Posterior cingulate gyrus (tissue), 11 donors: ENCODE data around the gene VAPB.
"Not testable (repeated sequence)": the region's sequence is repeated elsewhere in the genome, so short reads cannot be mapped to it uniquely, and the experiment has no call there.

Experiments used
- DNase-seq, 10 donors: peaks; one replicate each; pipeline versions ENCODE4 v3.0.0 to v3.0.0-alpha.2; 2020 to 2021; ENCODE audit warnings: mixed read lengths in 3 of 10
- intact Hi-C: fragments of 100-400 bp; cut with DNase I; formaldehyde crosslinking; loops from one replicate; pipeline ENCODE4 v1.15.1; 2023

Gene VAPB

GRCh38 chr20:58405504-58406291, 16.7 kb downstream of the VAPB start:
- intact Hi-C loops, result no loop called here
- no peak for DNase-seq

GRCh38 chr20:58406422-58407001, 17.5 kb downstream of the VAPB start:
- intact Hi-C loops, result no loop called here
- no peak for DNase-seq

GRCh38 chr20:58407201-58407873, 18.3 kb downstream of the VAPB start:
- intact Hi-C loops, result no loop called here
- no peak for DNase-seq

DNA sequence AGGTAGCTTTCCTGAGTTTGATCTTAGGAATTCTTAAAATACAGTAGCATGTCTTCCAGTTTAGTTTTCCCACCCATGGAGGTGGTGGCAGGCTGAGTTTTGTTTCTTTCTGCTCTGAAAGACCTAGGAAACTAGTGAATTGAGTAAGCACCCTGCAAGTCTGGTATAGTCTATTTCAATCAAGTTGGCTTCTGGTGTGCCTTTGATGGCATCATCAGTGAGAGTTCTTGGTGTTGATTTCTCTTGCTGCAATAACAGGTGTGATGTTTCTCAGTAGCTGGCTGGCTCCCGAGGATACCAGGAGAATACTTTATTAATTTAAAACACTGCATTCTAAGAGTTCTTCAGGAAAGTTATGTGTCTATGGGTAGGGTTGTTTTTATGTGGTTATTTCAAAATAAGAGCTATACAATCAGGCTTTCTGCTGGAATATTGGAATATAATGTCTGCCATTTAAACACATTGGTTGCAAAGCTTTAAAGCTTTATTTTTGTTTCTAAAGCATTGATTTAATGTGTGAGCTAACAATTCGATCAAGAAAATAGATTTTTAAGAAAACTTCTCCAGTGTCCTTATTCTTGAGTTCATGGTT, 19.0 kb downstream of the VAPB start:
- DNase-seq, result no peak

DNA sequence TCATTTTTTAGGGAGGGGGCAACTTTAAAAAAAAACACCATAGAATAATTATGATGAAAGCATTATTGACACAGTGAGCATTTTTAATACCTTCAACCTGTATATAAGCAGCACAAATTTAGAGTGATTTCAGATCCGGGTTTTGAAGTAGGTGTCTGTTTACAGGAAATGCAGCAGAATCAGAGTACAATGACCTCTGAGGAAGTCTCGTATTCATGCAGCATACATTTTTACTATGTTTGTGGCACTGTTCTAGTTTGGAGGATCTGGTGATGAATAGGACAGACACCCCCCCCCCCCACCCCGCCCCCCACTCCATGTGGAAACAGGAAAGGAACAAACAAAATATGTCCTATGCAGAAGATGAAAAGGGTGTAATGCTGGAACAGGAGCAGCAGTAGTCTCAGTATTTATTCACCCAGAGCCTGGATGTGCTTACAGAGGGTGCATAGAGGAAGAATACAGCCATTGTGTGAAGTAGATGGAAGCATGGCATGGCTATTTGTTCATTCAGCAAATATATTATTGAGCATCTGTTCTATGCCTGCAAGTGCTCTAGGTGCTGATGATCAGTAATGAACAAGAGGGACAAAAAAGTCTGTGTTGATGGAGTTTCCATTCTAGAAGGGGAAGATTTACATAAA, 19.7 kb downstream of the VAPB start:
- intact Hi-C loops, result no loop called here
- no peak for DNase-seq

More for the DNA sequence above, 19.0 kb downstream of the VAPB start:
- intact Hi-C loops, result no loop called here

- DNase-seq, intact Hi-C loops: not testable (repeated sequence)
These were observed 25.2 kb downstream of the VAPB start for GRCh38 chr20:58414216-58414615.

GRCh38 chr20:58414786-58415185, 25.8 kb downstream of the VAPB start:
- DNase-seq, intact Hi-C loops: not testable (repeated sequence)

DNA sequence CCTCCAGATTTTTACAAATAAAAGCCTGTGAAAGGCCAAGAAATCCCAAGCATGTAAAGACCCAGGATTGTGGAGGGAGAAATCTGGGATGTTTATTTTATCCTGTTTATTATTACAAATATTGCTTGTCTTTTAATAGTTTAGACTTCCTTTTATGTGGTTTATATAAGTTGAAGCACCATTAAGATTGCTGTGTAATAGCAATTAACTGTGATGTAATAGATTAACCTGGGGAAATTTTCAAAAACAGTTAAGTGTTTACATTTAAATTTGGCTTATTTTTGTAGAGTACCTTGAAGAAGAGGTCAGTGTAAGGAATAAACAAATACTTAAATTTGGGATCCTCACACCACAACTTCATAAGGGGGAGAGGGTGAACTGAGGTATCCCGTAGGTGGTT, 27.0 kb downstream of the VAPB start:
- DNase-seq, result no peak
- intact Hi-C loops, result no loop called here

DNA sequence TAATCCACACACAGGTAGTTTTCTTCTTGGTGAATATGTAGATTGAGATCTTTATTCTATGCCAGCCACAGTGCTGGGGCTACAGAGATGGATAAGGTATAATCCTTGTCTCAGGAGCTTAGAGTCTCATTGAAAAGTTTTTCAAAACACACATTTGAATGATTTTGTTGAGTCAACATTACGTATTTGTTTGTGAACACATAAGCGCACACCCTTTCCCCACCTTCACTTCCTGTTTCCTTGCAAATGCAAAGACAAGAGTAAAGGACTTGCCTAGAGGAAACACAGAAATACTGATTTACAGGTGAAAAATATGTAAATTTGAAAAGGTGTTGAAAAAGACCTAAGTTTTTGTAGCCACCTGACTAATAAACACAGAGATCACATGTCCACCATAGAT, 27.8 kb downstream of the VAPB start:
- intact Hi-C loops, result no loop called here
- DNase-seq, result no peak

DNA sequence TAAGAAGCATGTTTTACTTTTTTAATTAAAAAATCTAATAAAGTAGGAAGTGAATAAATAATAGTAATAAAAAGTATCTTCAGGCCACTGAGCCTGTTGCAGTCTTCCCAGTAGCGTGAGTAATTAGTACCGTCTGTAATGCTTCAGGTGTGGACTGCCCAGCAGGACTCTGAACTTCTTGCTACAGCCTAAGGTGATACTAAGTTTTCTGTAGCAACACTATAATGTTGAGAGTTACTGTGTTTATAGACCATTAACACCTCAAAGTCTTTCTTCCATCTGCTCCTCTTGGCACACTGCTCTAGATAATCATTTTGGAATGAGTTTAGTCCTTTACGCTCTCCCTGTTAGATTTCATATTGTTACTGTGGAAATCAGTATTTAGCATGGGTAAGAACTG, 28.4 kb downstream of the VAPB start:
- no peak for DNase-seq
- intact Hi-C loops, result no loop called here

- intact Hi-C loops, result no loop called here
- no peak for DNase-seq
These were observed 30.1 kb downstream of the VAPB start for GRCh38 chr20:58418949-58419748.

DNA sequence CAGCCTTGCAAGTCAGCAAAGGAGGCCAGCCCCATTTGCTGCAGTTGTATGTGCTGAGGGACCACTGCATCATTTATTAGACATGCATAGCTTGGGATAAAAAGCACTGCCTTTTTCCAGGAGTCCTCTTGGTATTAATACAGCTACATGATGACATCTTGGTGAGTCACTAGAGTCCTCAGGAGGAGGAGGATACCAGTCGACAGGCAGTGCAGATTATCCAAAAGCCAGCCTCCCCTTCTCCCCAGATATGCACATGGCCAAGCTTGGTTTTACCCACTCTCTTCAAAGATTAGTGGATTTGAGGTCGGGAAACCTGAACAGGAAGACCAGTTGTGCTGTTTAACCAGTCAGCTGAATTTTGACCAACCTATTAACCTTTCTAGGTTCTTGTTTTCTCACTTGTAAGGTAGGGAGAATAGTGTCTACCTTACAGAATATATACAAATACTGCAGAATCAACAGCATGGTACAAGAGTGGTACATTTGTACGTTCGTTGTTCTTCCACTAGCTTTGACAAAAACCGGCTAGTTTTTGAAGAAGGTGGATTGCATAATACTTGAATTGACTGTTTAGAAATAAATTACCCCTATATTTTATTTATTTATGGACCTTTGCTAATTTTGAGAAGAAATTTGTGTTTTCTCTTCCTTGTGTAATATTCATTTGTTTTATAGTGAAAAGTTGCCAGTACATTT, 31.9 kb downstream of the VAPB start:
- intact Hi-C loops, result no loop called here
- no peak for DNase-seq

- DNase-seq, result no peak
- intact Hi-C loops, result no loop called here
These were observed 32.4 kb downstream of the VAPB start for GRCh38 chr20:58421497-58421850.

- intact Hi-C loops, result no loop called here
- DNase-seq, result no peak
These were observed 35.4 kb downstream of the VAPB start for GRCh38 chr20:58424218-58424969.

DNA sequence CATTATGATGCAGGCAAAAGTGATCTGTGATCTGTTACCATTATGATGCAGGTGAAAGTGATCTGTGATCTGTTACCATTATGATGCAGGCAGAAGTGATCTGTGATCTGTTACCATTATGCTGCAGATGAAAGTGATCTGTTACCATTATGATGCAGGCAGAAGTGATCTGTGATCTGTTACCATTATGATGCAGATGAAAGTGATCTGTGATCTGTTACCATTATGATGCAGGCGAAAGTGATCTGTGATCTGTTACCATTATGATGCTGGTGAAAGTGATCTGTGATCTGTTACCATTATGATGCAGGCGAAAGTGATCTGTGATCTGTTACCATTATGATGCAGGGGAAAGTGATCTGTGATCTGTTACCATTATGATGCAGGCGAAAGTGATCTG, 38.5 kb downstream of the VAPB start:
- DNase-seq, intact Hi-C loops: not testable (repeated sequence)

GRCh38 chr20:58428364-58428763, 39.3 kb downstream of the VAPB start:
- no peak for DNase-seq
- intact Hi-C loops, result no loop called here

- no peak for DNase-seq
- intact Hi-C loops, result no loop called here
These were observed 40.3 kb downstream of the VAPB start for GRCh38 chr20:58429303-58429702.

DNA sequence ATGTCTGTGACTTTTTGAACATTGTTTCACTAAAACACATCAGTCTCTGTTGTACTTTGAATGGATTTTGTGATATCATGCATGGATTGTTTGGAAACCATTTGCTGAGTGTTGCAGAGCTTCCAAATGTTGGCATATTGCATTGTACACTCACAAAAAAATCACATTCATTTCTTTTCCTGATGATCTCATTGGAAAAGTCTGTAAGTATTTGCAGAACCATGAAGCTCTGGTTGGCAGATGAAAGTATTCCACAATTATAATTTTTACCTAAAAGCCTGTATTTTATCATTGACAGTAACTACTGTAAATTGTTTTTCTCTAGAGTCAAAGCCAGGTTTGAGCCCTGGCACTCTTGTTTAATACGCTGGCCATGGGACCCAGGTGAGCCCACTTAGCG, 42.1 kb downstream of the VAPB start:
- intact Hi-C loops, result no loop called here

More for the DNA sequence above, 42.1 kb downstream of the VAPB start:
- DNase-seq, result no peak
